Transverse colon (tissue), 4 donors: Measurements from ENCODE around the gene OGG1. TPM values are rescaled to one million over a fixed set of nuclear protein-coding genes. Genes with fewer than 3 reads are reported as not detected.

ENCODE experiments used
- DNase-seq: peaks from one replicate; pipeline ENCODE4 v3.0.0-alpha.2; 2019
- H3K27ac ChIP-seq, 4 donors: fragments of 200-600 bp; sonication (generic); 2 replicates each; pipeline ENCODE4 v1.5.1; 2016 to 2018; ENCODE audit warnings: inconsistent platforms in 4 of 4
- H3K27me3 ChIP-seq: fragments of 200-600 bp; sonication (generic); 2 replicates; pipeline ENCODE4 v1.5.1; 2017; ENCODE audit warnings: inconsistent platforms
- H3K36me3 ChIP-seq, 4 donors: fragments of 200-600 bp; sonication (generic); 2 replicates each; pipeline ENCODE4 v1.5.1; 2017 to 2019; ENCODE audit warnings: inconsistent platforms in 4 of 4
- H3K4me1 ChIP-seq, 4 donors: fragments of 200-600 bp; sonication (generic); 2 replicates each; pipeline ENCODE4 v1.5.1; 2017 to 2020; ENCODE audit warnings: inconsistent platforms in 4 of 4
- H3K4me3 ChIP-seq, 4 donors: fragments of 200-600 bp; sonication (generic); 1 replicate in 1 of 4; 2 replicates in 3 of 4; pipeline versions ENCODE4 v1.5.1 to v1.6.1; 2017 to 2019; ENCODE audit warnings: inconsistent platforms in 4 of 4
- H3K9me3 ChIP-seq, 2 donors: fragments of 200-600 bp; sonication (generic); 2 replicates each; pipeline ENCODE4 v1.5.1; 2017 to 2019; ENCODE audit warnings: inconsistent platforms in 2 of 2
- CTCF ChIP-seq, 5 experiments: fragments of 200-600 bp in 3 of 5; fragments of 450-650 bp in 2 of 5; sonication (generic) in 3 of 5; IDR thresholded peaks; 1 replicate in 2 of 5; 2 replicates in 3 of 5; pipeline ENCODE4 v1.5.1; 2016 to 2017; ENCODE audit warnings: antibody characterized with exemption in 5 of 5, inconsistent platforms in 3 of 5, mild to moderate bottlenecking in 2 of 5, moderate library complexity in 1 of 5
- EP300 ChIP-seq: sonication (generic); formaldehyde crosslinking; IDR thresholded peaks from one replicate; pipeline ENCODE4 v1.6.1; 2017; ENCODE audit warnings: antibody characterized with exemption, low read depth
- POLR2A ChIP-seq: fragments of 450-650 bp; IDR thresholded peaks from one replicate; pipeline ENCODE4 v1.6.1; 2016; ENCODE audit warnings: antibody characterized with exemption, mild to moderate bottlenecking, moderate library complexity
- POLR2AphosphoS5 ChIP-seq, 3 donors: sonication (generic); formaldehyde crosslinking; IDR thresholded peaks; one replicate each; pipeline ENCODE4 v1.6.1; 2016; ENCODE audit warnings: antibody characterized with exemption in 3 of 3
- WGBS, 2 donors: methylation state at CpG; one replicate each; pipeline ENCODE4 v1.1.5; 2018; ENCODE audit warnings: low coverage in 1 of 2; 5-methylcytosine and 5-hydroxymethylcytosine counted together
- in situ Hi-C, 4 donors: fragments of 200-750 bp; cut with MboI; loops; one replicate each; pipeline versions ENCODE4 v1.15.0 to v1.15.1; 2017; ENCODE audit warnings: low sequenced_read_pairs in 3 of 4, low pct_ligation_motif_present in 1 of 4, low pct_unique_long_range_greater_than_20kb in 1 of 4
- intact Hi-C: fragments of 100-400 bp; cut with DNase I; formaldehyde crosslinking; loops from one replicate; pipeline ENCODE4 v1.15.1; 2023; ENCODE audit warnings: low total_unique reads
- total RNA-seq, 4 donors: library from RNA; depleted of rRNA; stranded (reverse); fragments of >200 nt; gene quantifications; one replicate each; pipeline ENCODE4 v1.1.0, GENCODE V29; 2016

OGG1 gene
- total RNA-seq, 4 donors from 2014 or later: 27.8 to 69.5 (median 39.7) TPM

- TF ChIP-seq POLR2A: no peak
- no peak for TF ChIP-seq EP300
- TF ChIP-seq POLR2AphosphoS5 (IDR thresholded peaks at IDR 0.05): no peak
- no peak for TF ChIP-seq CTCF (IDR thresholded peaks at IDR 0.05)
- Histone ChIP-seq H3K27me3 (no peaks in the 10 kb centered on the region), H3K36me3 (peaks cover 0 to 12% (median 1%) of the 10 kb centered on the region in 4 donors), H3K27ac (no peak overlapping the region), H3K9me3 (no peaks in the 10 kb centered on the region), H3K4me1 (peaks cover 0 to 2% (median 0%) of the 10 kb centered on the region in 4 donors), H3K4me3 (no peak overlapping the region)
- DNase-seq: no peak
- intact Hi-C loops (no loop called here), in situ Hi-C loops (no loop called here)
- 96% methylated on average over 5 of the region's 5 CpGs; no CpG with 5 or more reads in 1 of the 2 donors for WGBS, 2 donors
Observed at GRCh38 chr3:9761919-9762318, 12.2 kb downstream of the OGG1 start.

GRCh38 chr3:9762871-9763270 is 13.1 kb downstream of the OGG1 start:
- intact Hi-C loops: no loop called here
- no peak overlapping the region for H3K27ac ChIP-seq
- no peak for DNase-seq
- no peaks in the 10 kb centered on the region for H3K9me3 ChIP-seq
- WGBS, 2 donors: 93% methylated on average over 8 of the region's 8 CpGs; no CpG with 5 or more reads in 1 of the 2 donors
- H3K27me3 ChIP-seq: no peaks in the 10 kb centered on the region
- in situ Hi-C loops: no loop called here
- H3K4me3 ChIP-seq: no peak overlapping the region
- peaks cover 0 to 6% (median 0%) of the 10 kb centered on the region in 4 donors for H3K36me3 ChIP-seq
- H3K4me1 ChIP-seq: peaks cover 0 to 9% (median 4%) of the 10 kb centered on the region in 4 donors
- TF ChIP-seq POLR2AphosphoS5 (IDR thresholded peaks at IDR 0.05) (no peak), CTCF (IDR thresholded peaks at IDR 0.05) (no peak), POLR2A (no peak), EP300 (no peak)

GRCh38 chr3:9765865-9766264 is 16.1 kb downstream of the OGG1 start:
- intact Hi-C loops: no loop called here
- Histone ChIP-seq H3K27ac (no peak overlapping the region), H3K27me3 (no peaks in the 10 kb centered on the region), H3K4me3 (no peak overlapping the region), H3K4me1 (peaks cover 10 to 36% (median 29%) of the 10 kb centered on the region in 4 donors), H3K9me3 (no peaks in the 10 kb centered on the region), H3K36me3 (no peaks in the 10 kb centered on the region)
- TF ChIP-seq CTCF (IDR thresholded peaks at IDR 0.05): no peak
- no peak for TF ChIP-seq POLR2AphosphoS5 (IDR thresholded peaks at IDR 0.05)
- TF ChIP-seq EP300: no peak
- no peak for TF ChIP-seq POLR2A
- WGBS, 2 donors: 95% methylated on average over 3 of the region's 4 CpGs; no CpG with 5 or more reads in 1 of the 2 donors
- in situ Hi-C loops: no loop called here
- no peak for DNase-seq

GRCh38 chr3:9767418-9767817 is 17.7 kb downstream of the OGG1 start:
- Histone ChIP-seq H3K27me3 (no peaks in the 10 kb centered on the region), H3K4me1 (peaks cover 10 to 38% (median 30%) of the 10 kb centered on the region in 4 donors), H3K36me3 (no peaks in the 10 kb centered on the region), H3K27ac (peak overlapping the region in 2 of 4 donors; percentile 17 to 21), H3K9me3 (no peaks in the 10 kb centered on the region), H3K4me3 (no peak overlapping the region)
- DNase-seq: no peak
- TF ChIP-seq POLR2AphosphoS5 (IDR thresholded peaks at IDR 0.05) (no peak), CTCF (IDR thresholded peaks at IDR 0.05) (no peak), EP300 (no peak), POLR2A (no peak)
- 71% methylated on average over 7 of the region's 7 CpGs; no CpG with 5 or more reads in 1 of the 2 donors for WGBS, 2 donors
- intact Hi-C loops (no loop called here), in situ Hi-C loops (no loop called here)
